ENCODE data around the gene GRIK1.

GRIK1 gene

GRCh38 chr21:29909571-29909970, 30.2 kb downstream of the GRIK1 start:
- no peak for DNase-seq (ENCODE audit: low read depth)

GRCh38 chr21:29904359-29905282, 35.2 kb downstream of the GRIK1 start:
- no peak for DNase-seq (ENCODE audit: low read depth)

- DNase-seq (ENCODE audit: low read depth) = no peak
These were observed 42.9 kb downstream of the GRIK1 start for GRCh38 chr21:29896884-29897283.

DNA sequence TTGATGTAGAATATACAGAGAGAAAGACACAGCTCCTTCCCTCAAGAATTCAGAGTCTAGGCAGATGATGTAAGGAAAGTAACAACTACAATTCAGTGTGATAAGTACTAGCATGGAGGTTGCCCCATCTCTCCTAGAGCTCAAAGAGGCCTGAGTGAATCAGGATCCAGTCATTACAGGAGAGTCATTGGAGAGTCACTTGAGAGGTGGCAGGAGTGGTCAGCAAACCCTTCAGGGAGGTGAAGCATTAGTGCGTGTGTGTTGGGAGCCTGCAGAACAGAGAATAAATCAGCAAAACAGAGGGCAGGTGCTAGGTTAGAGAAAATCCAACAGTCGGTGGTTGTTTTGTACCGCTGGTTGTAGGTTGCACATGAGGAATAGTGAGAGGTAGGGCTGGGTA, 46.1 kb downstream of the GRIK1 start:
- no peak for DNase-seq (ENCODE audit: low read depth)

DNA sequence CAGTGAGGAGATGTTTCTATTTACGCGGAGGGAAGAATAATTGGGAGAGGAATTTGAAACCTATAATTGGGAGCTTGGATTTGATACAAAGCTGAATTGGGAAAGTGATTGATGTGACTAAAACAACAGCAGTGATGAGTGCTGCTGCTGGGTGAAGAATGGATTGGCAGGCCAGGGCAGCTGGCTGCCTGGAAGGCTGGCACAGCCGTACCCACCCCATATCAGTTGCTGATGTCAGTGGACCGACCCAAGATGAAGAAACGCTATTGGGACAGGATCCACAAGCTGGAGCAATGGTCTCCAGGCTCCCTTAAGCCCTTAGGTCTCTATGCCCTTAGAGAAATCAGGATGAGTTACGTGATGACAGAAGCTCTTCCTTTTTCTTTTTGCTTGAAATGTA, 47.4 kb downstream of the GRIK1 start:
- no peak for DNase-seq (ENCODE audit: low read depth)

GRCh38 chr21:29888437-29888836, 51.4 kb downstream of the GRIK1 start:
- no peak for DNase-seq (ENCODE audit: low read depth)

DNA sequence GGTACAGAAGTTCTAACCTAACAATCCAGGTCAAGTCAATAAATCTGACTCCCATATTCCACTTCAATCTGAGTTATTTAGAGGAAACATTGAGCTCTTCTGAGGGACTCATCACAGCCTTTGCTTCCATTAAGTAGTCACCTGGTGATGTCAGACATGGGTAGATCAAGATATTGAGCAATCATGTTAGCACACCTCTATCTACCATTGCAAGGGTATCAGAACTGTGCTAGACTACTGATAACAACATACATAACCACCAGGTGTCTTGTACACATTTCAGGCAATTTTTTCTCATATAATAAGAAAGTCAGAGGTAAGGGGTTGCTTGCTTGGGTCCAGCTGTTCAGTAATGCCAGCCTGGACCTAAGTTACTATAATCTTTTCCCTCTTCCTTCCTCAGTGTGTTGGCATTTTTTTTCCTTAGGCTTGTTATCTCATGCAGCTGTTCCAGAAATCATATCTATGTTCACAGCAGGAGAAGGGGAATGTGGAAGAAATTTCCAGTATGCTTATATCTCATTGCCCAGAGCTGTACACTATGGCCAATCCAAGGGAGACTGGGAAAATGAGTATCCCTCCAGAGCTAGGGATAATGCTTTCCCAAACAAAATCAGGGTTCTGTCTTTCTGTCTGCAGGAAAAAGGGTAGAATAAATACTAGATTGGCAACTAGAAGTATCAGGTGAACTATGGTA, 52.3 kb downstream of the GRIK1 start:
- DNase-seq (ENCODE audit: low read depth) = no peak

- no peak for DNase-seq (ENCODE audit: low read depth)
These were observed 54.3 kb downstream of the GRIK1 start for GRCh38 chr21:29885491-29885890.

- DNase-seq (ENCODE audit: low read depth) = no peak
These were observed 63.9 kb downstream of the GRIK1 start for GRCh38 chr21:29875873-29876272.

- no peak for DNase-seq (ENCODE audit: low read depth)
These were observed 64.6 kb downstream of the GRIK1 start for GRCh38 chr21:29875036-29875716.

- DNase-seq (ENCODE audit: low read depth) = no peak
These were observed 65.9 kb downstream of the GRIK1 start for GRCh38 chr21:29873908-29874307.

GRCh38 chr21:29870814-29871213, 69.0 kb downstream of the GRIK1 start:
- no peak for DNase-seq (ENCODE audit: low read depth)

GRCh38 chr21:29867796-29868195, 72.0 kb downstream of the GRIK1 start:
- DNase-seq (ENCODE audit: low read depth) = no peak

DNA sequence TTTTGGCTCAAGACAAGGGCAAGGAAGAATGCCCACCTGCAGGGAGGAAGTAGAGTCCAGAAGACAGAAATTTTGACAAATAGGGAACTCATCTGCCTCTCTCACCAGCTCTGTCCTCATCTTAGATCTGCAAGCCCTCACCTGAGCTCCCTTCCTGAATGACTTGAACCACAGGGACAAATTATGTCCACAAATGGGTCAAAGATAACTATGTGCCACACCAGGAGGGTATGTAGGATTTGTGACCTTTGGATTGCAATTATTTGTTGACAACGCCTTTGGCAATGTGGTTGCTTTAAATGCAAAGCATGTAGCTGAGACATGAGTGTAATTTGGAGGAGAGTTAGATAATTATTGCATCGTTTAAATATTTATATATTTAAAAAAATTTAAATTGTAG, 79.5 kb downstream of the GRIK1 start:
- DNase-seq (ENCODE audit: low read depth) = no peak

DNA sequence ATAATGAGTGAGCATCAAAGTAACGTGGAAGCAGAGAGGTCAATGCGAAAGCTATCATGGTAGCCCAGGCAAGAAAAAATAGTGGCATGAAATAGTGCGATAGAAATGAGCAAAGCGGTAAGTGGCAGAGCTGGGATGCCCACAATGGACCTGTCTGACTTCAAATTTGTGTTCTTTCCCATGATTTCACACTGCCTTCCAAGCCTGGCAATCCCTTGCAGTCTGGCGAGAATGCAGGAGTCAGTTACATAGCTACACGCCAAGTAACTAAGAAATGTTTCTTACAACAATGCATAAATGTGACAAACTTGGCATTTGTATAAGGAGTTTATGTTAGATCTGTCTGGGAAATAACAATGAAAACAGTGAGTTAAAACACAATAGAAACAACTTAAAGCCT, 82.6 kb downstream of the GRIK1 start:
- DNase-seq (ENCODE audit: low read depth) = no peak

- DNase-seq (ENCODE audit: low read depth) = no peak
These were observed 85.0 kb downstream of the GRIK1 start for GRCh38 chr21:29854795-29855194.

DNA sequence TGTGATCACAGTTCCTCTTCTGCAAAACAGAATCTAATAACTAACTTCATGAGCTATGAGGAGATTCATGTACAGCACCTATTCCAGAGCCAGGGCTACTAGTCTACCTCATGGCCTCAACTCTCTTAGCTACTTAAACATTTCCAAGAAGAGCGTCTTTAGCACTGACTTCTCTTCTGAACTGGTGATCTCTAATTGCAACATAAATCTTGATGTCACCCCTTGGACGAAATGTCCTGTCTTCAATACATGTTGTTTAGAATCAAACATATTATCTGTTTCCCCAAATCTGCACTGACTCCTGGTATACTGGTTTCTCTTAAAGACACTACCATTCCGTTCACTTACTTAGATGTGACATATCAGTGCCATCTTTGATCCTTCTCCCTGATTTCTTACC, 88.2 kb downstream of the GRIK1 start:
- DNase-seq (ENCODE audit: low read depth) = no peak

GRCh38 chr21:29849735-29850176, 90.0 kb downstream of the GRIK1 start:
- peak; percentile 14 for DNase-seq (ENCODE audit: low read depth)

DNA sequence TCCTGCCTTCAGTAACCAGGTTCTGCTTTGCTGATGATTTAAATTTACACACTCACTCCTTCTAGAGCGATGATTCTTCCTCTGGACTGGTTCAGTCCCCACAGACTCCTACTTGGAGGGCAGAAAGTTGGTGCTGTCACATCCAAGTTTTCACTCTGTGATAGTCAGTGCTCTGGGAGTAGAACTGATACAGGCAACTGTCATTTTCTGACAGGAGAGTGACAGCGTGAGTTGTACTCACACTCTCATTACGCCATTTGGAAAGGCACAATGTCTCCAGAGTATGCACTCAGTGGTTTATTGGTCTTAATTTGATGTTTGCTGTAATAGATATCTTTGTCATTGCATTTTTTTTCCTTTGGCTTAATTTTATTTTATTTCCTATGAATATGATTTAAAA, 96.0 kb downstream of the GRIK1 start:
- no peak for DNase-seq (ENCODE audit: low read depth)

GRCh38 chr21:29834617-29835016, 105.2 kb downstream of the GRIK1 start:
- DNase-seq (ENCODE audit: low read depth) = no peak

DNA sequence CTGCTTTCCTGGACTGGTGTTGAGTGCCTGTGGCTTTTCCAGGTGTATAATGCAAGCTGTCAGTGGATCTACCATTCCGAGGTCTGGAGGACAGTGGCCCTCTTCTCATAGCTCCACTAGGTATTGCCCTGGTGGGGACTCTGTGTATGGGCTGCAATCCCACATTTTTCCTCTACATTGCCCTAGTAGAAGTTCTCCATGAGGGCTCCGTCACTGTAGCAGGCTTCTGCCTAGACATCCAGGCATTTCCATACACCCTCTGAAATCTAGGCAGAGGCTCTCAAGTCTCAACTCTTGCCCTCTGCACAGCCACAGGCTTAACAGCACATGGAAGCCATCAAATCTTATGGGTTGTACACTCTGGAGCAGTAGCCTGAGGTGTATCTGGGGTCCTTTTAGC, 107.6 kb downstream of the GRIK1 start:
- DNase-seq (ENCODE audit: low read depth) = no peak

DNA sequence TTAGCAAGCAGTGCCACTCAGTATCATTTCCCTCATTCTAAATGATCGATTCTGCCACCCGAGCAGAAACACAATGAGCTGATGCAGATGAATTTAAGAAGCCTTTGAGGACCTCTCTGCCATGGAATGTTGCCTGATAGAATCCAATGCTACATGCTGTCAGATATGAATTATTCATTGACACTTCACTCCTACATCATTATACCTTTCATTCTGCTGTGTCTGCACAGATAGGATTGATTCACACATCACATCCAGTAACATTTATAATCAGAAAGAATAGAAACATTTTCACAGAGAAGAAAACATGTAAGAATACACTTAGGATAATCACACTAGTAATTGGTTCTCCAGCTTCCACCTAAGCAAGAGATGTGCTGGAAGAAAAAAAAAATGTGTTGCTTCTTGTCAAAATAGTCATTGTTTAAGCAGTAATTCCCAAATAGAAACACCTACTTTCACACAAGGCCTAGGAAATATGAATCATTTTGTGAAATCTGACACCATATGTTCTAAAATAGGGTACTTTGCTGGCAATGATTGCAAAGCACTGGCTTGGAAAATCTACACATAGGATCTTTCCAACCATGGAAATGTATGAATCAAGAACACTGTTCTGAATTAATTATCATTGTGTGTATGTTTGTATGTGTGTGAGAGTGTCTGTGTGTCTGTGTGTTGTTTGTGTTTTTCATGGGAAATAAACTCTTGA, 110.1 kb downstream of the GRIK1 start:
- DNase-seq (ENCODE audit: low read depth) = no peak

All from activated T-cell treated with anti-CD3 and anti-CD28 coated beads for 48 hours (primary cell).